ENCODE data around the gene NTN1. TPM values are rescaled to one million over a fixed set of nuclear protein-coding genes. Genes with fewer than 3 reads are reported as not detected.

The NTN1 gene
- total RNA-seq, 4 donors from 2014 or later: 15.9 to 31.0 (median 25.0) TPM

- Histone ChIP-seq H3K9me3 (peaks cover 0 to 8% (median 0%) of the 10 kb centered on the region in 4 donors), H3K4me1 (peaks cover 0 to 26% (median 0%) of the 10 kb centered on the region in 4 donors), H3K4me3 (no peak overlapping the region), H3K36me3 (no peaks in the 10 kb centered on the region), H3K27me3 (no peaks in the 10 kb centered on the region), H3K27ac (no peak overlapping the region)
- no peak for TF ChIP-seq CTCF (IDR thresholded peaks at IDR 0.05)
- no peak for TF ChIP-seq POLR2A (IDR thresholded peaks at IDR 0.05)
- TF ChIP-seq EP300 (IDR thresholded peaks at IDR 0.05): no peak
- DNase-seq (ENCODE audit: low spot score in 2 of 2): no peak
- WGBS, 2 donors: 79 to 89% methylated on average over 14 of the region's 14 CpGs
Observed at GRCh38 chr17:9179602-9180001, 158.3 kb downstream of the NTN1 start.

GRCh38 chr17:9181640-9182039 lies 160.3 kb downstream of the NTN1 start:
- Histone ChIP-seq H3K9me3 (no peaks in the 10 kb centered on the region), H3K4me1 (peaks cover 0 to 18% (median 0%) of the 10 kb centered on the region in 4 donors), H3K27ac (no peak overlapping the region), H3K36me3 (no peaks in the 10 kb centered on the region), H3K4me3 (no peak overlapping the region), H3K27me3 (no peaks in the 10 kb centered on the region)
- WGBS, 2 donors: 66 to 81% methylated on average over 4 of the region's 4 CpGs
- TF ChIP-seq CTCF (IDR thresholded peaks at IDR 0.05): no peak
- no peak for TF ChIP-seq EP300 (IDR thresholded peaks at IDR 0.05)
- TF ChIP-seq POLR2A (IDR thresholded peaks at IDR 0.05): no peak
- no peak for DNase-seq (ENCODE audit: low spot score in 2 of 2)

GRCh38 chr17:9183306-9183705 lies 162.0 kb downstream of the NTN1 start:
- DNase-seq (ENCODE audit: low spot score in 2 of 2): no peak
- Histone ChIP-seq H3K9me3 (no peaks in the 10 kb centered on the region), H3K27me3 (no peaks in the 10 kb centered on the region), H3K4me3 (no peak overlapping the region), H3K27ac (no peak overlapping the region), H3K36me3 (no peaks in the 10 kb centered on the region), H3K4me1 (peaks cover 0 to 3% (median 0%) of the 10 kb centered on the region in 4 donors)
- WGBS, 2 donors: 81 to 83% methylated on average over 14 of the region's 14 CpGs
- no peak for TF ChIP-seq CTCF (IDR thresholded peaks at IDR 0.05)
- no peak for TF ChIP-seq EP300 (IDR thresholded peaks at IDR 0.05)
- TF ChIP-seq POLR2A (IDR thresholded peaks at IDR 0.05): no peak

- no peak overlapping the region for H3K27ac ChIP-seq
- no peaks in the 10 kb centered on the region for H3K4me1 ChIP-seq
- H3K27me3 ChIP-seq: no peaks in the 10 kb centered on the region
- no peaks in the 10 kb centered on the region for H3K36me3 ChIP-seq
- H3K9me3 ChIP-seq: no peaks in the 10 kb centered on the region
- H3K4me3 ChIP-seq: no peak overlapping the region
- TF ChIP-seq EP300 (IDR thresholded peaks at IDR 0.05) (no peak), CTCF (IDR thresholded peaks at IDR 0.05) (no peak), POLR2A (IDR thresholded peaks at IDR 0.05) (no peak)
- no peak for DNase-seq (ENCODE audit: low spot score in 2 of 2)
- 69 to 72% methylated on average over 4 to 9 of the region's 9 CpGs for WGBS, 2 donors
Observed at GRCh38 chr17:9185142-9185541, 163.8 kb downstream of the NTN1 start.

- WGBS, 2 donors: 83 to 92% methylated on average over 3 to 4 of the region's 4 CpGs
- H3K27ac ChIP-seq: no peak overlapping the region
- TF ChIP-seq EP300 (IDR thresholded peaks at IDR 0.05) (no peak), POLR2A (IDR thresholded peaks at IDR 0.05) (no peak), CTCF (IDR thresholded peaks at IDR 0.05) (no peak)
Observed at GRCh38 chr17:9185688-9186284, 164.5 kb downstream of the NTN1 start.

More at GRCh38 chr17:9185688-9186284, 164.5 kb downstream of the NTN1 start:
- no peak overlapping the region for H3K4me3 ChIP-seq
- H3K27me3 ChIP-seq: no peaks in the 10 kb centered on the region
- H3K9me3 ChIP-seq: no peaks in the 10 kb centered on the region
- H3K4me1 ChIP-seq: no peaks in the 10 kb centered on the region
- DNase-seq (ENCODE audit: low spot score in 2 of 2): no peak
- H3K36me3 ChIP-seq: no peaks in the 10 kb centered on the region
